Caco-2 (cell line): Measurements from ENCODE around the gene GZF1. TPM values are rescaled to one million over a fixed set of nuclear protein-coding genes. Genes with fewer than 3 reads are reported as not detected.

Source experiments
- BruUV-seq: library from RNA; stranded (reverse); fragments of 400-500 nt; replicated peaks from 2 replicates; lab custom pipeline; 2021; lab: Mats Ljungman, UMichigan
- CTCF ChIA-PET: fragments of 300-600 bp; sonication (Branson Sonifier 250); formaldehyde crosslinking; loops from one replicate; lab custom pipeline; 2022; ENCODE audit warnings: antibody characterized with exemption; lab: Charles Lee
- POLR2A ChIA-PET: fragments of 300-600 bp; sonication (Branson Sonifier 250); formaldehyde crosslinking; loops from one replicate; lab custom pipeline; 2022; ENCODE audit warnings: antibody characterized with exemption; lab: Charles Lee
- DNase-seq, 2 experiments: peaks; one replicate each; pipeline versions ENCODE4 v3.0.0 to v3.0.0-alpha.2; 2020 to 2022
- H3K27me3 ChIP-seq: replicated peaks from 2 replicates; pipeline ENCODE4 v1.6.0; 2011; ENCODE audit warnings: low read length; ENCODE audit not compliant: control insufficient read depth, insufficient read depth
- H3K36me3 ChIP-seq: 2 replicates; pipeline ENCODE4 v1.5.1; 2011; ENCODE audit warnings: low read length; ENCODE audit not compliant: control insufficient read depth, insufficient read depth
- H3K4me1 ChIP-seq: fragments of 250-450 bp; sonication (Bioruptor Pico); 2 replicates; pipeline ENCODE4 v1.5.1; 2020; ENCODE audit warnings: mild to moderate bottlenecking
- H3K4me3 ChIP-seq: 2 replicates; pipeline ENCODE4 v1.5.1; 2011; ENCODE audit warnings: low read depth, mild to moderate bottlenecking, control low read depth, low read length
- H3K9me3 ChIP-seq: fragments of 250-450 bp; sonication (Bioruptor Pico); 2 replicates; pipeline ENCODE4 v1.5.1; 2020; ENCODE audit warnings: mild to moderate bottlenecking, moderate library complexity
- H3K27ac Mint-ChIP-seq: one replicate; pipeline ENCODE4 v1.8.0; 2022; ENCODE audit warnings: mixed read lengths; ENCODE audit not compliant: unreplicated experiment
- H3K27me3 Mint-ChIP-seq: one replicate; pipeline ENCODE4 v1.8.0; 2022; ENCODE audit warnings: mixed read lengths; ENCODE audit not compliant: insufficient read depth, unreplicated experiment
- H3K36me3 Mint-ChIP-seq: one replicate; pipeline ENCODE4 v1.8.0; 2022; ENCODE audit warnings: mild to moderate bottlenecking, mixed read lengths; ENCODE audit not compliant: insufficient read depth, unreplicated experiment
- H3K4me1 Mint-ChIP-seq: one replicate; pipeline ENCODE4 v1.8.0; 2022; ENCODE audit warnings: low read depth, mixed read lengths; ENCODE audit not compliant: unreplicated experiment
- H3K4me3 Mint-ChIP-seq: one replicate; pipeline ENCODE4 v1.8.0; 2022; ENCODE audit warnings: mild to moderate bottlenecking, moderate library complexity, mixed read lengths; ENCODE audit not compliant: unreplicated experiment
- H3K9me3 Mint-ChIP-seq: one replicate; pipeline ENCODE4 v1.8.0; 2022; ENCODE audit warnings: mixed read lengths; ENCODE audit not compliant: unreplicated experiment
- CTCF ChIP-seq, 2 experiments: fragments of 200-600 bp in 1 of 2; IDR thresholded peaks; 1 replicate in 1 of 2; 2 replicates in 1 of 2; pipeline versions ENCODE4 v1.5.1 to v1.8.0; 2011 to 2022; ENCODE audit warnings: antibody characterized with exemption in 1 of 2, control low read depth in 1 of 2, inconsistent platforms in 1 of 2, low read depth in 1 of 2, low read length in 1 of 2, mild to moderate bottlenecking in 1 of 2, moderate library complexity in 1 of 2; ENCODE audit not compliant: insufficient read depth in 1 of 2, severe bottlenecking in 1 of 2, unreplicated experiment in 1 of 2
- intact Hi-C: fragments of 100-400 bp; cut with micrococcal nuclease; formaldehyde crosslinking; loops from one replicate; pipeline ENCODE4 v1.10.0; 2022; ENCODE audit not compliant: unreplicated experiment
- total RNA-seq: library from RNA; stranded (reverse); gene quantifications from 2 replicates; pipeline ENCODE4 v1.2.3, GENCODE V29; 2022

Gene GZF1
- total RNA-seq, 1 experiment from 2014 or later, result 18.4 TPM

DNA sequence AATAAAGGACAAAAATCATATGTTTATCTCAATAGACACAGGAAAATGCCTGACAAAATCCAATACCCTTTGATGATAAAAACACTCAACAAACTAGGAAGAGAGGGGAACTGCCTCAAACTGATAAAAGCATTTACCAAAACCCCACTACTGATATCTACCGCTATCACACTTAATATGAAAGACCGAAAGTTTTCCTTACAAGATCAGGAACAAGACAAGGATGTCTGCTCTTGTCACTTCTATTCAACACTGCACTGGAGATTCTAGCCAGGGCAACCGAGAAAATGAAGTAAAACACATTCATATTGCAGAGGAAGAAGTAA, 25.1 kb downstream of the GZF1 start:
- no TSS peak for BruUV-seq
- Mint-ChIP-seq H3K4me3 (no peak overlapping the region), H3K36me3 (peaks cover 11% of the 10 kb centered on the region), H3K27me3 (no peaks in the 10 kb centered on the region), H3K9me3 (peaks cover 10% of the 10 kb centered on the region), H3K27ac (no peak overlapping the region), H3K4me1 (no peaks in the 10 kb centered on the region)
- no peak for DNase-seq
- Histone ChIP-seq H3K4me3 (no peak overlapping the region), H3K36me3 (no peaks in the 10 kb centered on the region), H3K27me3 (no peaks in the 10 kb centered on the region), H3K4me1 (no peaks in the 10 kb centered on the region; the same call in 1 of the 2 replicates), H3K9me3 (peaks cover 8% of the 10 kb centered on the region; the same call in 1 of the 2 replicates)
- ChIA-PET POLR2A (no interaction called here), CTCF (no interaction called here)
- no peak for TF ChIP-seq CTCF (IDR thresholded peaks at IDR 0.05; ENCODE audit: insufficient read depth in 1 of 2, low read depth in 1 of 2, low read length in 1 of 2, severe bottlenecking in 1 of 2, unreplicated experiment in 1 of 2)
- intact Hi-C loops, result no loop called here

DNA sequence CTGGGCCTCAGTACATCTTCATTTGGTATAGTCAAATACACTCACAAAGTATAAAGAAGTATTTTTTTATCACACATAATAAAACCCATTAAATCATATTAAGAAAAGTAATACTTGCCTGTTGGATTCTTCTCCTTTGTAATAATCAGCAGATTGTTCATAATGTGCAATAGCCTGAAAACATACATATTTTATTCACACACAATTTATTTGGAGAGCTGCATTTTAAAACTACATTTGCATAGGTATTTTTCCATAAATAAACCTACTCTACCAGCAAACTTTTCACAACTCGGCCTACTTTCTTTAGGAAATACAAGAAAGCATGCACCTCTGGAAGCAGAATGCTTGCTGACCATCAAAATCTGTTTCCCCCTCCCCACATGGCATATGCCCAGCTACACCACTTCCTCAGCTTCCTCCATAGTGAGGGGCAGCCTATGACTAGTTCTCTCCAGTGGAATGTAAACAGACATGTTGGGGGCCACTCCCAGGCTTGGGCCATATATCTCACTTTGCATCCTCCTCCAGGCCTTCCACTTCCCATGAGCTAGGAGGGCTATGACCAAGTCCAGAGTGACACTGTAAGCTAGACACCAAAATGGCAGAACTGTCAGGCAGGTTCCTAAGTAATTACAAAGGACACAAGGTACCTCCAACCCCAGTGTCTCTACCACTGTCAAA, 28.3 kb downstream of the GZF1 start:
- Mint-ChIP-seq H3K36me3 (peaks cover 7% of the 10 kb centered on the region), H3K9me3 (no peaks in the 10 kb centered on the region), H3K27ac (no peak overlapping the region), H3K4me1 (no peaks in the 10 kb centered on the region), H3K27me3 (no peaks in the 10 kb centered on the region), H3K4me3 (no peak overlapping the region)
- no peak overlapping the region for H3K4me3 ChIP-seq
- no peak for TF ChIP-seq CTCF (IDR thresholded peaks at IDR 0.05; ENCODE audit: insufficient read depth in 1 of 2, low read depth in 1 of 2, low read length in 1 of 2, severe bottlenecking in 1 of 2, unreplicated experiment in 1 of 2)
- intact Hi-C loops, result no loop called here
- POLR2A ChIA-PET, result interaction anchor here (0.5 kb wide), 1 partner anchor 31 kb away, joined by 3 read pairs; the partner anchor contains the start of gene NAPB
- no TSS peak for BruUV-seq
- no peaks in the 10 kb centered on the region for H3K9me3 ChIP-seq
- no peak for DNase-seq
- CTCF ChIA-PET, result no interaction called here
- H3K4me1 ChIP-seq, result no peaks in the 10 kb centered on the region; the same call in 1 of the 2 replicates
- no peaks in the 10 kb centered on the region for H3K27me3 ChIP-seq
- peaks cover 2% of the 10 kb centered on the region; the same call in 1 of the 2 replicates for H3K36me3 ChIP-seq

DNA sequence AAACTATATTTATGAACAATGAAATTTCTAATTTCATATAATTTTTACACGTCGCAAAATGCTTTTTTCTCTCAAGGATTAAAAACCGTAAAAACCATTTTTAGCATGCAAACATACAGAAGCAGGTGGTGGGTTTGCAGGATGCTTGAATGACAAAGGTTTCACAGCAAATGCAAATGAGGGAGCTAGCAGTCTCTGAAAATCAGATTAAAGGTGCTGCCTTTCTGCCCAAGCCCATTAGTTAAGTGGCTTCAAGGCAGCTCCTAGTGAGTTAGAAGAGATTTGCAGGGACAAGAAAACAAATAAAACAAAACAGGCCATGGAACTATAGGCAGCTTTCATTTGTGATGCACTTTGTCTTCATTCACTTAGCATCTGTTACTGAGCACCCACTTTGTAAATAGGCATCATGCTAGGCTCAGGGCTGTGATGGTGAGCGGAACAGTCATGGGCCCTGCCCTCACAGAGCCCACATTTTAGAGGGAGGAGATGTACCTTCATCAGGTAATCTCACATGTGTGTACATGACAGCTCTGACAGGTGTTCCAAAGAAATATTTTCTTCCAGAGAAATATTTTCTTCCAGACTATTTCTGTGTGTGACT, 29.8 kb downstream of the GZF1 start:
- Histone ChIP-seq H3K9me3 (no peaks in the 10 kb centered on the region), H3K4me3 (no peak overlapping the region), H3K4me1 (no peaks in the 10 kb centered on the region), H3K36me3 (peaks cover 2% of the 10 kb centered on the region; the same call in 1 of the 2 replicates), H3K27me3 (no peaks in the 10 kb centered on the region)
- Mint-ChIP-seq H3K27ac (no peak overlapping the region), H3K9me3 (no peaks in the 10 kb centered on the region), H3K4me3 (no peak overlapping the region), H3K27me3 (no peaks in the 10 kb centered on the region), H3K4me1 (no peaks in the 10 kb centered on the region), H3K36me3 (peaks cover 7% of the 10 kb centered on the region)
- BruUV-seq, result no TSS peak
- CTCF ChIA-PET, result no interaction called here
- POLR2A ChIA-PET, result no interaction called here
- DNase-seq, result no peak
- intact Hi-C loops, result no loop called here
- TF ChIP-seq CTCF (IDR thresholded peaks at IDR 0.05; ENCODE audit: insufficient read depth in 1 of 2, low read depth in 1 of 2, low read length in 1 of 2, severe bottlenecking in 1 of 2, unreplicated experiment in 1 of 2), result no peak
